HG03457 (cell line): ENCODE measurements around the gene SH3PXD2A.

Experiments used
- ATAC-seq: cut with Tn5 transposase; IDR thresholded peaks from one replicate; pipeline ENCODE4 v1.9.1; 2021; ENCODE audit warnings: moderate number of reproducible peaks; ENCODE audit not compliant: unreplicated experiment

The SH3PXD2A gene

DNA sequence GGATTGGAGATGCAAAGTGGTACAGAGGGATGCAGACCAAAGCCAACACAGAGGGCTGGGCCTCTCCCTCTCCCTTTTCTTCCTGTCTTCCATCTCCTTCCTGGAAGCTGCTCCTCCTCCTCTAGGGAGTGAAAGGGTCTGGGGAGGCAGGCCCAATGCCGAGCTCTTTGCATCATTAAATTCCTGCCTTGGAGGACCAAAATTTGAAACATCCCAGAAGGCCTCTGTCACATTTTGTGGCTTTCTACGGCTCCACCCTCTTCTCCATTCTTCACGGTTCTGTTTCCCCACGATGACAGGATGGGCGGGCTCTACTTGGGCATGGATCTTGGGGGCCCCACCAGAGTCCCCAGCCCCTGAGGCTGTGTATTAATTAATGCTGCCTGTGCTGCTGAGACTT, 285.5 kb downstream of the SH3PXD2A start:
- ATAC-seq = no peak

GRCh38 chr10:103568505-103568904, 286.9 kb downstream of the SH3PXD2A start:
- no peak for ATAC-seq

DNA sequence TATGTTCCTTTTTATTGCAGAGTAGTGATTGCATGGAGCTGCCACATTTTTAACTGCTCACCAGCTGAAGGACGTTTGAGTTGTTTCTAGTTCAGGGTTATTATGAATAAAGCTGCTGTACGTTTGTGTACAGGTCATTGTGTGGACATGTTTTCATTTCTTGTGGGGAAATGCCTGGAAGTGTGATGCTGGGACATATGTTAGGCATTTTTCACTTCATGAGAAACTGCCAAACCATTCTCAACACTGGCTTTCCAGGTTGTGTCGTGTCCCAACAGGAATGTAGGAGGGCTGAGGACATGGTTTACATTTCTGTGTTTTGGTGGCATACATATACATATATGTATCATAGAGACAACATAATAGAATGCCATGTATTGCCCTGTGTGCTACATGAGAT, 288.8 kb downstream of the SH3PXD2A start:
- ATAC-seq = no peak

DNA sequence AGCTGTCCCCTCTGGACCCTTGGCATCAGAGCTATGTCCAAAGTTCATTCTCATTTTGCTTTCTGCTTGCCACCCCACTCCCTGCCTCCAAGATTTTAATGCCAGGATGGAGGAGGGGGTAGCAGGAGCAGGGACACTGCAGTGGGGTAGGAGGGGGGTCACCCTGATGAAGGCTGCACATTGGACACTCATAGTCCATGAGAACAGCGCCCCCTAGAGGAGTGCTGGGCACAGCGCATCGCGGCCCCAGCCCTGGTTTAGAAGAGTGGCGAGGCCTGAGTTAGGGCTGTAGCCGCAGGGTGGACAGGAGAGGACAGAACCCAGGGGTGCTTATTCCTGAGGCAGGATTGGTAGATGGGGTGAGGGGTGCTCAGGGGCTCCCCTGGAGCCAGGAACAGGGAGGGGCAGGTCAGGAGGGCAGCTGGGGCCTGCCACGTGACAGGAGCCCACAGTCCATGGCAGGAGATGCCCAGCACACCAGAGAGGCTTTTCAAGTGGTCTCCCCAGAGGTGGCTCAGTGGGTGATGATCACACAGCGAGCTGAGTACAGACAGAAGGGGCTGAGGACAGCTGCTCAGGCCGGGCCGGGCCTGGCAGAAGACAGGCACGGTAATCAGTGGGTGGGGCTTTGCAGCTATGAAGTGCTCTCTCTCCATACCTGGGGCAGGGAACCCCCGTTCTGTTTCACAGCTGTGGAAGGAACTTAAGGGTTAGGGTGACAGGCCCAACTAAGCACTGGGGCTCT, 290.4 kb downstream of the SH3PXD2A start:
- ATAC-seq = no peak

GRCh38 chr10:103564116-103564501, 291.3 kb downstream of the SH3PXD2A start:
- ATAC-seq = no peak

GRCh38 chr10:103563231-103564115, 291.9 kb downstream of the SH3PXD2A start:
- ATAC-seq = no peak

DNA sequence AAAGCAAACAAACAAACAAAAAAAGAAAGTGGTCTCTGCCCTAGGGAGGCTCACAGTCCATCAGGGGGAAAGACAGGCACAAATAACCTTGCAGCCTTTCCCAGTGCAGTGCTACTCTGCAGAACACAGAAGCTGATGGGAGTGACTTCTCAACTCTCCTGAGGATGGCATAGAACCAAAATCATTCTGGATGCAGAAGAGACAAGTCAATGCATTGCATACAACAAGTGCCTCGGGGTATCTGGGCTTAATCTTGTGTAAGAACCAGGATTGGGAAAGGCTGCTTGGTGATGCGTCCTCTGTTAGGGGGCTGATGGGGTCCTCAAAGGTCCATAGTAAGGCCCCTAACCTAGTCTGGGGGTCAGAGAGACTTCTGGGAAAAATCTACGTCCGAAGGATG, 293.0 kb downstream of the SH3PXD2A start:
- ATAC-seq = no peak

DNA sequence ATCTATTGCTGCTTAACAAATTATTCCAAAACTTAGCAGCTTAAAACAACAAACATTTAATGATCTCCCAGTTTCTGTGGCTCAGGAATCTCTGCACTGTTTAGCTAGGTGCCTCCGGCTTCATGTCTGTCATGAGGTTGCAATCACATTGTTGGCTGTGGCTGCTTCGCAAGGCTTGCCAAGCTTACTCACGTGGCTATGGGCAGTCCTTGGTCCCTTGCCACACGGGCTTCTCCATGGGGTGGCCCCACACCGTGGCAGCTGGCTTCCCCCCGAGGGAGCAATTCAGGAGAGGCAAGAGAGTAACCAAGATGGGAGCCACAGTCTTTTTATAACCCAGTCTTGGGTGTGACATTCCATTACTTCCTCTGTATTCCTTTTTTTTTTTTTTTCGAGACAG, 294.5 kb downstream of the SH3PXD2A start:
- ATAC-seq = no peak

- ATAC-seq = no peak
Measured at GRCh38 chr10:103559776-103560175, 295.6 kb downstream of the SH3PXD2A start.

GRCh38 chr10:103558911-103559310, 296.5 kb downstream of the SH3PXD2A start:
- ATAC-seq = no peak

DNA sequence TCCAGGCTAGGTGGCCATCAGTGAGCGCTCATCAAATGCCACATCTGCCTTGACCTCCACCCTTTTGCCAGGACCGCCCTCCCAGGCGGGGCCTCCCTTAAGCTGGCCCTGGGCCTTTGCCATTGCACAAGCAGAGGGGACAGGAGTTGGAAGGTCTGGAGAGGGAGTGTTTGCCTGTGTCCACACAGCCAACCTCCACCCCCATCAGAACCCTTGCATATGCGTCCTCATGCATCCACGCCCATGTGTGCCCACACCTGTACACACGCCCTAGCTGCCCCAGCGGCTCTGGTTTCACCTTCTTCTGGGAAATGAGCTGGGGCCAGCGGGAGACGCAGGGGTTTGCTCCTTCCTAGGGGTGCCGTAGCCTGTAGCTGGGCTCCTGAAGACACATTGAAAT, 297.9 kb downstream of the SH3PXD2A start:
- no peak for ATAC-seq

- no peak for ATAC-seq
Measured at GRCh38 chr10:103556383-103557007, 298.9 kb downstream of the SH3PXD2A start.

DNA sequence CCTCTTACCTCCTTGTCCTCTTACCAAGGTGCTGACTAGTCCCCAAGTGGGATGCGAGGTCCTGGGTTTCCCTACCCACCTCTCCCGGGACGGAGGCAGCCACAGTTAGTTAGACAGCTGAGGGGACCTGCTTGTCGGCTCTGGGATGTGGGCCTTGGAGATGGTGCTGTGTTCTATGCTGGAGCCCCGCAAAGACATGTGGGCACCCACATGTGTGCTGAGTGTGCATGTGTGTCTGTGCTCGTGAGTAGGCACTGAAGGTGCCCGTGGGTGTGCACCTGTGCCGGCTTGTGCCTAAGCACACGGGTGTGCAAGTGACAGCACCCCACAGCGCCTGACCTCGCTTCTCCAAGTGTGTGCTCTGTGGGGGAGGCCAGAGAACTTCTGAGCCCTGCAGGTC, 299.7 kb downstream of the SH3PXD2A start:
- no peak for ATAC-seq

DNA sequence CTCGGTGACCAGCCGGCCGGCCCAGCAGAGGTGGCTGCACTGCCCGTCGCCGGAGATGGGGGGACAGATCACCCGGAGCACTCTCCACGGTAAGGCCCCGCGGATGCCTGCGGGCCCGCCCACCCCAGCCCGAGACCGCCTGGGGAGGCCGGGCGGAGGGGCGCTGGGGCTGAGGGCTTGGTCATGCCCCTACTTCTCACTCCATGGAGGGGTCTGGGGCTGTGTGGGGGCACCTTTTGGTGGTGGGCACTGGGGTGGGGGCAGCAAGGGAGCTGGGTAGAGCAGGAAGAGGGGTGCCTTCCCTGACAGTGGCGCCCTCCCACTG, 300.1 kb downstream of the SH3PXD2A start:
- no peak for ATAC-seq

DNA sequence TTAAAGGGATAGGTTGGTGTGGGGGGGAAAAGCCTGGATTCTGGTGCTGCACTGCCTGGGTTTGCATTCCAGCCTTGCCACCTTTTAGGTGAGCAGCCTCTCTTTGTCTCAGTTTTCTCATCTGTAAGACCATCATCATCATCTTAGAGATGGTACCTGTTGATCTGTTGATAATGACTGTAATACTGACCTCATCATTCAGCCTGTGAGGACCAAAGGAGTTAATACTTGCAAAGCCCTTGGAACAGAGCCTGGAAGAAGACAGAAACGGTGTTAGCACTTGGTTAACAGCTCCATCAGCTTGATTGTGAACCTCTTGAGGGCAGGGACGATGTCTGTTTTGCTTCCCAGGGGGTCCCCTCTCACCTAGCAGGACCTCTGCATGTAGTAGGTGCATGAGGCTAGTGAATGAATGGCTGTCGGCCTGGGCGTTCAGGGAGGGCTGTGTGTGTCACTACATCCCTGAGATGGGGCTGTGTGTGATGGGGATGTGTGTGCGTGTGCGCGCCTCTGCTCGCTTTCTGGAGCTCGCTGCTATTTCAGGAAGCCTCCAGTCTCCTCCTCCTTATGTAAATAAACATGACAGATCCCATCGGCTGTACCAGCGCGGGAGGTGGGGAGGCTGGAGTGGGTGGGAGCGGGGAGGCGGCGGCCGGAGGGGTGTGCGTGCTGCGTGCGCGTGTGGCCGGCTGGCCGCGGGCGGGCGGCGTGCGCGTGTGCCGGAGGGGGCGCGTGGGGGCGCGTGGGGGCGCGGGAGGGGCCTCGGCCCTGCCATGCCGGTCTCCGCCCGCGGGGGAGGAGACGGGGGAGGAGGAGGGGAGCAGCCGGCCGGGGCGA, 300.7 kb downstream of the SH3PXD2A start:
- no peak for ATAC-seq

- no peak for ATAC-seq
Measured at GRCh38 chr10:103553743-103554487, 301.5 kb downstream of the SH3PXD2A start.

DNA sequence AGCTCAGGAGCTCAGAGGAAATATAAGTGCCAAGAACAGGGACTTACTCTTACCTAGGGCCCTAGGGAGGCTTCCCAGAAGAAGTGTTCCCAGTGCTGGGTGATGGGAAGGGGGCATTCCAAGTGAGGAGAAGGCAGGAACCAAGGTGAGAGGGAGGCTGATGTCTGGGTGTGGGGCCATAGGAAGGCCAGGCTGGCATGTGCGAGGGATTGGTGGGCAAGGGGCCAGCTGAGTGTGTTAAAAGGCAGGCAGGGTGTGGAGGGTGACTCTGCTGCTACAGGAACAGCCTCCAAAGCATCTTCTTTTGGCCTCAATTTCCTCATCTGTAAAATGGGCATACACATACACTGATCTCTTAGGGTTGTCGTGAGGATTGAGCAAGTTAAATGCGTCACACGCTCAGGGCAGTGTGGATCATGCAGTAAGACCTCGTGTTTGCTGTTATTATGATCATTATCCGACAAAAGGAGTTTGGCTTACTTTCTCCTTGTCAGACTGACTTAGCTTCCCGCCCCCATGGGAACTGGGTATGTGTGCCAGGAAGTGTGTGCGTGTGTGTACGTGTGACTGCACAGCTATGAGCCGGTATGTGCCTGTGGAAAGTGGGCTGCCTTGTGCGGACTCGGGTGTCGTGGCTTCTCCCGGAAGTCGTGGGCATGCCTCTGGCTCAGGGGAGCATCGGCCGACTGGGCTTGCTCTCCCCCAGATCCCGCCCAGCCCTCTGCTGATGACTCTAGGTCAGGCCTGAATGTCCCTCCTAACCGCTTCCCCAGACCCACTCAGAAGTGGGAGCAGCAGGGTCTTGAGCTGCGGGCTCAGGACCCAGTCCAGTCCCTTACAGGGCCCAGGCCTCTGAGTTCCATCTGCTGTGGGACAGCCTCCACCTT, 302.3 kb downstream of the SH3PXD2A start:
- ATAC-seq = no peak

- no peak for ATAC-seq
Measured at GRCh38 chr10:103551619-103552602, 303.5 kb downstream of the SH3PXD2A start.
